ENCODE data around the gene RNPEP. TPM values are rescaled to one million over a fixed set of nuclear protein-coding genes. Genes with fewer than 3 reads are reported as not detected.

Gene RNPEP
- total RNA-seq, 1 donor from 2014 or later: 51.4 TPM

DNA sequence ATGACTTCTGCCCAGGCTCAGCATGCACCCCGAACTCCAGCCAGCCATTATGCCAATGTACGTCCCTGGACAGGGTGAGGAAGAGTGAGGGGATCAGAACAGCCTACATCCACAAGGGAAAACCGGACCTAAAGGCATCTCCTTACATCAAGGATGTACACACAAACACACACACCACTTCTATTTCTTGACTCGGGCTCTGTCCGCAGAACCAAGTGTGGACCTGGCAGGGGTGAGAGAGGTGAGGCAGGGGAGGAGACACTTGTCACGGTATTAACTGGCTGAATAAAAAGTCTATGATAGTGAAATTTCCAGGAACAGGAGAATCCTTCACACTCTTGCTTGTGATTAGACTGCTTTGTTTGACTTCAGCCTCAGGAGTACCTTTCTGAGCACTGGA, 38.4 kb upstream of the RNPEP start:
- H3K4me1 Mint-ChIP-seq (ENCODE audit: unreplicated experiment): peaks cover 65% of the 10 kb centered on the region
- H3K9me3 Mint-ChIP-seq (ENCODE audit: unreplicated experiment): no peaks in the 10 kb centered on the region
- no peak for DNase-seq (ENCODE audit: extremely low spot score, unreplicated experiment)
- peak overlapping the region; percentile 85 for H3K4me3 Mint-ChIP-seq (ENCODE audit: unreplicated experiment)
- peak overlapping the region; percentile 6 for H3K27ac Mint-ChIP-seq (ENCODE audit: unreplicated experiment)
- no peaks in the 10 kb centered on the region for H3K27me3 Mint-ChIP-seq (ENCODE audit: unreplicated experiment)
- H3K36me3 Mint-ChIP-seq (ENCODE audit: unreplicated experiment): no peaks in the 10 kb centered on the region
- TF ChIP-seq, protein P1, sequence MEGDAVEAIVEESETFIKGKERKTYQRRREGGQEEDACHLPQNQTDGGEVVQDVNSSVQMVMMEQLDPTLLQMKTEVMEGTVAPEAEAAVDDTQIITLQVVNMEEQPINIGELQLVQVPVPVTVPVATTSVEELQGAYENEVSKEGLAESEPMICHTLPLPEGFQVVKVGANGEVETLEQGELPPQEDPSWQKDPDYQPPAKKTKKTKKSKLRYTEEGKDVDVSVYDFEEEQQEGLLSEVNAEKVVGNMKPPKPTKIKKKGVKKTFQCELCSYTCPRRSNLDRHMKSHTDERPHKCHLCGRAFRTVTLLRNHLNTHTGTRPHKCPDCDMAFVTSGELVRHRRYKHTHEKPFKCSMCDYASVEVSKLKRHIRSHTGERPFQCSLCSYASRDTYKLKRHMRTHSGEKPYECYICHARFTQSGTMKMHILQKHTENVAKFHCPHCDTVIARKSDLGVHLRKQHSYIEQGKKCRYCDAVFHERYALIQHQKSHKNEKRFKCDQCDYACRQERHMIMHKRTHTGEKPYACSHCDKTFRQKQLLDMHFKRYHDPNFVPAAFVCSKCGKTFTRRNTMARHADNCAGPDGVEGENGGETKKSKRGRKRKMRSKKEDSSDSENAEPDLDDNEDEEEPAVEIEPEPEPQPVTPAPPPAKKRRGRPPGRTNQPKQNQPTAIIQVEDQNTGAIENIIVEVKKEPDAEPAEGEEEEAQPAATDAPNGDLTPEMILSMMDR (IDR thresholded peaks at IDR 0.05): no peak

DNA sequence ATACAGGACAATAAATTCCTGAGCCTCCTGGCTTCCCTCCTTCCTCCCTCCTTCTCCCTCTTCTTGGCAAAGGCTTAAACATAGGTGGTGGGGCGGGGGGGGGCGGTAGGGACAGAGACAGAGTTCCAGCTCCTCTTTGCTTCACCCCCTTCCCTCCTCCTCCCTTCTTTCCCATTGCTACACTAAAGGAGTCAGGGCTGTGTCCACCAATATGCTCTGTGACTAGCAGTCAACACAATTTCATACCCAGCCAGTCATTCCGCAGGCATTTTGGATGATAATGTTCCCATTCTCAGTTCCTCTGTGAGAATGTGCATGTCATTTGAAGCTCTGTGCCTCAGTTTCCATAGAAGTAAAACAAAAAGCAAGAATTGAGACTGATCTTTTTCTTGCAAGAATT, 37.8 kb upstream of the RNPEP start:
- TF ChIP-seq, protein P1 (IDR thresholded peaks at IDR 0.05): no peak
- Mint-ChIP-seq H3K36me3 (ENCODE audit: unreplicated experiment) (no peaks in the 10 kb centered on the region), H3K4me1 (ENCODE audit: unreplicated experiment) (peaks cover 69% of the 10 kb centered on the region), H3K4me3 (ENCODE audit: unreplicated experiment) (peak overlapping the region; percentile 85), H3K27ac (ENCODE audit: unreplicated experiment) (peak overlapping the region; percentile 87), H3K27me3 (ENCODE audit: unreplicated experiment) (no peaks in the 10 kb centered on the region), H3K9me3 (ENCODE audit: unreplicated experiment) (no peaks in the 10 kb centered on the region)
- DNase-seq (ENCODE audit: extremely low spot score, unreplicated experiment): no peak

DNA sequence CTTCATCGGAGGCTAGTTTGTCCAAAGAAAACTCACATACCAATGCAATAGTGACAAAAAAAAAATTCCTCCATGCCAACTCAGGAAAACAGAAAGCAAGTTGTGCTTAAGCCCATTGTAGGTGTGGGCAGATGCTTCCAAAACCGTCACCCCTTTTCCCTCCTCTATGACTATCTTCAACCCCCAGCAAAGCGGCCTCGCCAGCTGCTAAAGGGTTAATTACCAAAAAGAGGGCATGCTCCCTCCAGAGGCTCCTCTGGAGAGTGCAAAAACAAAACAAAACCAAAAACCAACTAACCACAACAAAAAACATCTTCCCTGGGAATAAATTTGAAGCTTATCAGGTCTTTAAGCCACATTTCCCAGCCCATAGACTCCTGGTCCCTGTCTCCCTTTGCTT, 37.3 kb upstream of the RNPEP start:
- H3K4me3 Mint-ChIP-seq (ENCODE audit: unreplicated experiment): peak overlapping the region; percentile 85

DNA sequence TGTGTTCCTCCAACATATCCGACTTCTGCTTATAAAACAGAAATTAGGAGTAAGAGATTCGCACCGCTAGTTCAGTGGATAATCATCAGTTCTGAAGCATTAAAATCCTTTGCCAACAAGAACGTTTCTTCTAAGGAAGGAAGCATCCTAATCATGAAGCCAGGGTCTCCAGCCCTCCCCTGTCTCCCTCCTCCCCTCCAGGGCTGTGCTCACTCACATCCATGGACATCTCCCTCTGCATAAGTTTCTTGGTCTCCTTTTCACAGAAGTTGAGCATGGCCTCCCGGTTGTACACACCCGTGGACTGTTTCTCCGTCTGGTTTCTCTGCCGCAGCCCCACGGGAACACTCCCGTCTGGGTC, 36.6 kb upstream of the RNPEP start:
- H3K4me1 Mint-ChIP-seq (ENCODE audit: unreplicated experiment): peaks cover 72% of the 10 kb centered on the region
- H3K9me3 Mint-ChIP-seq (ENCODE audit: unreplicated experiment): no peaks in the 10 kb centered on the region
- no peaks in the 10 kb centered on the region for H3K36me3 Mint-ChIP-seq (ENCODE audit: unreplicated experiment)
- no peaks in the 10 kb centered on the region for H3K27me3 Mint-ChIP-seq (ENCODE audit: unreplicated experiment)
- DNase-seq (ENCODE audit: extremely low spot score, unreplicated experiment): no peak
- TF ChIP-seq, protein P1 (IDR thresholded peaks at IDR 0.05): no peak
- H3K4me3 Mint-ChIP-seq (ENCODE audit: unreplicated experiment): peak overlapping the region; percentile 85
- H3K27ac Mint-ChIP-seq (ENCODE audit: unreplicated experiment): peak overlapping the region; percentile 87

More for the DNA sequence above, 37.3 kb upstream of the RNPEP start:
- Mint-ChIP-seq H3K36me3 (ENCODE audit: unreplicated experiment) (no peaks in the 10 kb centered on the region), H3K4me1 (ENCODE audit: unreplicated experiment) (peaks cover 72% of the 10 kb centered on the region), H3K27me3 (ENCODE audit: unreplicated experiment) (no peaks in the 10 kb centered on the region), H3K27ac (ENCODE audit: unreplicated experiment) (peak overlapping the region; percentile 87), H3K9me3 (ENCODE audit: unreplicated experiment) (no peaks in the 10 kb centered on the region)
- DNase-seq (ENCODE audit: extremely low spot score, unreplicated experiment): no peak
- TF ChIP-seq, protein P1 (IDR thresholded peaks at IDR 0.05): peak; percentile 54

DNA sequence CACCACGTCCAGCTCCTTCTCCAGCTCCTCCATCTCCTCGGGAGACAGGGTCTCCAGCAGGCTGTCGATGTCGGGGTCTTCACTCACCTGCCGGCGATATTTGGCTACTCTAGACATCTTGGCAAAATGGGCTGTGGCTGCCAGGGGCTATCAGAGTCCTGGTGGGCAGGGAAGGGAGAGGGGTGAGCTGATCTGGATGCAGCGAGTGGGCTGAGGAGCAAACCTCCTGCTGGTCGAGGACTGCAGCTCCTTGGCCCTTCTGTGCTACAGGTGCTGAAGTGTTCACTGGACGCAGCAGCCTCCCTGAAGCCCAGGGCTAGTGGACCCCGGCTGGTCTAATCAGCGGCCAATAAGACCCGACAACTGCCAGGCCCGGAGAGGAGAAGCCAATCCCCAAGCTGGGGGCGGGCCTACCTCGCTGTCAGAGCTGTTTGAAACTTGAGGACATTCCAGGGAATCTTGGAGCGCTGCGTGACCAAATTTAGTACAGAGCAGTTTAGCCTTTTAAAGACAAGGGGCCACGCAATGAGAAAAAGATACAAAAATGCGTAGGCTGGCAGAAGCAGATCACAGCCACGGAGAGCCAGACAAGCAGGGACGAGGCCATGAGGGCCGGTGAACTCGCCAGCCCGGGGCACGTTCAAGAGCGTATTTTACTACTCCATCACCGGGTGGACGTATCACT, 36.1 kb upstream of the RNPEP start, which contains the start of gene LMOD1:
Gene LMOD1 (minus strand): TSS at position 325 of the 685 bp plus-strand sequence. CDS start 208 bp downstream, at position 117.
- TF ChIP-seq, protein P1 (IDR thresholded peaks at IDR 0.05): no peak
- peak within 1 kb of the TSS; percentile 87 for H3K27ac Mint-ChIP-seq (ENCODE audit: unreplicated experiment)
- H3K4me1 Mint-ChIP-seq (ENCODE audit: unreplicated experiment): peaks cover 70% of the 10 kb centered on the region
- DNase-seq (ENCODE audit: extremely low spot score, unreplicated experiment): peak; percentile 92
- peak within 1 kb of the TSS; percentile 85 for H3K4me3 Mint-ChIP-seq (ENCODE audit: unreplicated experiment)
- no peaks in the 10 kb centered on the region for H3K36me3 Mint-ChIP-seq (ENCODE audit: unreplicated experiment)
- H3K27me3 Mint-ChIP-seq (ENCODE audit: unreplicated experiment): no peaks in the 10 kb centered on the region
- no peaks in the 10 kb centered on the region for H3K9me3 Mint-ChIP-seq (ENCODE audit: unreplicated experiment)
